Epithelial cell of prostate (primary cell): Measurements from ENCODE around the gene ACHE.
"Not testable (repeated sequence)": the region's sequence is repeated elsewhere in the genome, so short reads cannot be mapped to it uniquely, and the experiment has no call there.

Experiments
- DNase-seq: peaks from one replicate; pipeline ENCODE4 v3.0.0-alpha.2; 2011; ENCODE audit warnings: low read depth, low spot score
- H3K27ac ChIP-seq: fragments of 450-650 bp; 2 replicates; pipeline ENCODE4 v1.5.1; 2017; ENCODE audit warnings: mild to moderate bottlenecking

Gene ACHE

DNA sequence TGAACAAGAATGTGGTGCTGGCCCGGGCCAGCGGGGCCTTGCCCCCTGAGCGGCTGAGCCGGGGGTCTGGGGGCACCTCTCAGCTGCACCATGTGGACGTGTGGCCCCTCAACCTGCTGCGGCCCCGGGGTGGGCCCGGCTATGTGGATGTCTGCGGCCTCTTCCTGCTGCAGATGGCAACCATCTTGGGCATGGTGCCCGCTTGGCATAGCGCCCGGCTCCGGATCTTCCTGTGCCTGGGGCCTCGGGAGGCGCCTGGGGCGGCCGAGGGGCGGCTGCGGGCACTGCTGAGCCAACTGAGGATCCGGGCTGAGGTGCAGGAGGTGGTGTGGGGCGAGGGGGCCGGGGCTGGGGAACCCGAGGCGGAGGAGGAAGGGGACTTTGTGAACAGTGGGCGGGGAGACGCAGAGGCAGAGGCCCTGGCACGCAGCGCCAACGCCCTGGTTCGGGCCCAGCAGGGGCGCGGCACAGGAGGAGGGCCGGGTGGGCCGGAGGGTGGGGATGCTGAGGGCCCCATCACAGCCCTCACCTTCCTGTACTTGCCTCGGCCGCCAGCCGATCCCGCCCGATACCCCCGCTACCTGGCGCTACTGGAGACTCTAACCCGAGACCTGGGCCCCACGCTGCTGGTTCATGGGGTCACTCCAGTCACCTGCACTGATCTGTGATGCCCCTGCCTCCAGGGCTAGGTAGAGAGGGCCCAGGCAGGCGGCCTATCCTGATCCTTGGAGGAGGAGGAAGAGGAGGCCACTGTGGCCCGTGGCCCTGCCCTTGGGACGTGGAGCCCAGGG, 29.6 kb downstream of the ACHE start:
- no peak for DNase-seq
- peak overlapping the region; percentile 99 for H3K27ac ChIP-seq

DNA sequence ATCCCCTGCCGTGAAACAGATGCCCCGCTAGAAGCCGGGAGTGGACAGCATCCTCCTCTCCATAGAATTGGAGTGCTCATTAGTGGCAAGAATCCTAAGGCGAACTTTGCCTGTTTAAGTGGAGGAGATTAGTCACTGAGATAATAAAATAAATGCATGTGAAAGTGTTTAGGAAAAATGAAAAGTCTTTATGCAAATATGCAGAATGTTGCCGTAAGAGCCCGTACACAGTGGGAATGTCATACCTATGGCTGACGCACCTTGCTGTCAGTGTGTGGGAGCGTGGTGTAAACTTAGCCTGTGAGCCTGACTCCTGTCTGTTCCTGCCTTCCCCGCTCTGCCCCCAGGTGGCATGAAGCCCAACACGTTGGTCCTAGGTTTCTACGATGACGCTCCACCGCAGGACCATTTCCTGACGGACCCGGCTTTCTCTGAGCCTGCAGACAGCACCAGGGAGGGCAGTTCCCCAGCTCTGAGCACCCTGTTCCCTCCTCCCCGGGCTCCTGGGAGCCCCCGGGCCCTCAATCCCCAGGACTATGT, 30.2 kb downstream of the ACHE start:
- peak; percentile 95 for DNase-seq
- H3K27ac ChIP-seq, result peak overlapping the region; percentile 99

DNA sequence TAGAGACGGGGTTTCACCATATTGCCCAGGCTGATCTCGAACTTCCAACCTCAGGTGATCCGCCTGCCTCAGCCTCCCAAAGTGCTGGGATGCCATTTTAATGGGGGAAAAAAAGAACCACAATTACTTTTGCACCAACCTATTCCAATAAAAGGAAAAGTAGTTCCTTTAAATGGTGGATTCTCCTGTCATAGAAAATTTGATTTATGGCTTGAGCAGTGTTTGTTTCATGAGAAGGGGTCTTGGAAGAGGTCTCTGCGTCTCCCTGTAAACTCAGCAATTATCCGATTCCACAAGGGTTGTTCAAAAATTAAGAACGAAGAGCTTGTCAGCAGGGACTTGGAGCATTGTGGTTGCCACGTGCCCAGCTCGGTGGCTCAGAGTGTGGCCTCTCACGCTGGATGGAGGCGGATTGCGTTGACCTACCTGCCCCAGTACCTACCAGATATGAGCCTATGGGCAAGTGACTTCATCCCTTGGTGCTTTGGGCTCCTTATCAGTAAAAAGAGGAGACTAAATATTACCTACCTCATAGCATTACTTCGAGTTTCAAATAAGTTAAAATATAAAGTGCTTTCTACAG, 31.3 kb downstream of the ACHE start:
- H3K27ac ChIP-seq, result no peak overlapping the region

DNA sequence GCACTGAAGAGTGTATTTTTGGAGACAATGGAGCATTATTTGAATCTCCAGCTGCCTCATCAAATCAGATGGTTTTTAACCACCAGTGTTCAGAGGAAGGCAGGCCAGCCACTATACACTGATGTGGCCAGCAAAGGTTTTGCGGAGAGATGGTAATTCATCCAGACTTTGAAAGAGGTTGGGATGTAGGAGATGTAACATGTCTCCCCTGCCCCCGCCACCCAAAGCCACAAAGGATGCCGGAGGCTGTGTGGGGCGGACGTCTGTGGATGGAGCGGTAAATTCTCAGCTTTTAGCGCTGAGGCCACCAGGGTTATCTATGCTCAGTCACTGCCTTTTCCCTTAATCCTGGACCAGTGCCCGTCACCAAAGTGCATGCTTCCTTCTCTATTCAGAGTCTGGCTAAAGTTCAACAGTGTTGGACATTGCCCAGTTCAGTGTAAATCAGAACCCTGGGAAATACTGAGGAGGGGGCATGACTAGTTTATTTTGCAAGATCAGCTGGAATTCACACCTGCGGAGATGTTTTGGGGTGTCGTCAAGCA, 32.2 kb downstream of the ACHE start:
- DNase-seq, result no peak

More for the DNA sequence above, 31.3 kb downstream of the ACHE start:
- no peak for DNase-seq

DNA sequence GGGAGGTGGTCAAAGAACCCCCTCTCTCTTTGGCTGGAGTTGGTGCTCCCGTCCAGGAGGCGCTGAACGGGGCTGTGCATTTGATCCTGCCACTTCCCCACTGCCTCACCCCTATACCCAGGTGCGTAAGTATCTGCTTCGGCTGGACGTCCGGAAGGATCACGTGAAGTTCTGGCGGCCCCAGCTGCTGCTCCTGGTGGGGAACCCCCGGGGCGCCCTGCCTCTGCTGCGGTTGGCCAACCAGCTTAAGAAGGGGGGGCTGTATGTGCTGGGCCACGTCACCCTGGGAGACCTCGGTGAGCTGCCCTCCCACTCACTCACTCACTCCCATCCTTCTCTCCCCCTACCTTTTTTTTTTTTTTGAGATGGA, 34.1 kb downstream of the ACHE start:
- no peak for DNase-seq

More for the DNA sequence above, 32.2 kb downstream of the ACHE start:
- no peak overlapping the region for H3K27ac ChIP-seq

DNA sequence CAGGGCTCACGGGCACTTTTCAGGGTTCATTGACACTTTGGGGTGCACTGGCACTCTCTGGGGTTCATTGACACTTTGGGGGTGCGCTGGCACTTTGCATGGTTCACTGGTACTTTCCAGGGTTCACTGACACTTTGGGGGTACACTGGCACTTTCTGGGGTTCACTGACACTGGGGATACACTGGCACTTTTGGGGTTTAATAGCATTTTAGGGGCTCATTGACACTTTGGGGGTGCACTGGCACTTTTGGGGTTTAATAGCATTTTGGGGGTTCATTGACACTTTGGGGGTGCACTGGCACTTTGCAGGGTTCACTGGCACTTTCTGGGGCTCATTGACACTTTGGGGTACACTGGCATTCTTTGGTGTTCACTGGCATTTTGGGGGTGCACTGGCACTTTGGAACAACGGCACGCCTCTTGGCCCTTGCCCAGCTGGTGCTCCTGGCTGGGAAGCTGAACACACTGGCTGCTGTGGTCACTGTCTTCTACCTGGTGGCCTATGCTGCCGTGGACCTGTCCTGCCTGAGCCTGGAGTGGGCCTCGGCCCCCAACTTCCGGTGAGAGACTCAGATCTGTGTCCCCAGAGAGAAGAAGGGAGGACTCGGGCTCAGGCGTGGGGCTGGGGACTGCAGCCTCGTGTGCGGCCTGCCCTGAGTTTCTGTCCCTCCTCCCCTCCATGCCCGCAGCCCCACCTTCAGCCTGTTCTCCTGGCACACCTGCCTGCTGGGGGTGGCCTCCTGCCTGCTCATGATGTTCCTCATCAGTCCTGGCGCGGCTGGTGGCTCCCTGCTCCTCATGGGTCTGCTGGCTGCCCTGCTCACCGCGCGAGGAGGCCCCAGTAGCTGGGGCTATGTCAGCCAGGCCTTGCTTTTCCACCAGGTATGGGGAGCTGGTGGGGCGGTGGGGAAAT, 34.7 kb downstream of the ACHE start:
- H3K27ac ChIP-seq, result no peak overlapping the region
- no peak for DNase-seq

More for the DNA sequence above, 34.1 kb downstream of the ACHE start:
- no peak overlapping the region for H3K27ac ChIP-seq

DNA sequence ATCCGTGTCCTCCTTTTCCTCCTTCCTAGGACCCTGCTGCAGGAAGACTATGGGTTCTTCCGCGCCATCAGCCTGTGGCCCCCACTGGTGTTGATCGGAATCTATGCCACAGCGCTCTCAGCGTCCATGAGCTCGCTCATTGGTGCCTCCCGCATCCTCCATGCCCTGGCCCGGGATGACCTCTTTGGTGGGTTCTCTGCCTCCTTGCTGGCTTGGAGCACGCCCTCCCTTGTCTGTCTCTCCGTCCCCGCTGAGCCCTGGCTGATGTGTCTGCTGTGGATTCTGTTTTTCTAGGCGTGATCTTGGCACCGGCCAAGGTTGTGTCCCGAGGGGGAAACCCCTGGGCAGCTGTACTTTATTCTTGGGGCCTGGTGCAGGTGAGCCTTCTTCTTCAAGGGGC, 35.8 kb downstream of the ACHE start:
- no peak overlapping the region for H3K27ac ChIP-seq
- no peak for DNase-seq

DNA sequence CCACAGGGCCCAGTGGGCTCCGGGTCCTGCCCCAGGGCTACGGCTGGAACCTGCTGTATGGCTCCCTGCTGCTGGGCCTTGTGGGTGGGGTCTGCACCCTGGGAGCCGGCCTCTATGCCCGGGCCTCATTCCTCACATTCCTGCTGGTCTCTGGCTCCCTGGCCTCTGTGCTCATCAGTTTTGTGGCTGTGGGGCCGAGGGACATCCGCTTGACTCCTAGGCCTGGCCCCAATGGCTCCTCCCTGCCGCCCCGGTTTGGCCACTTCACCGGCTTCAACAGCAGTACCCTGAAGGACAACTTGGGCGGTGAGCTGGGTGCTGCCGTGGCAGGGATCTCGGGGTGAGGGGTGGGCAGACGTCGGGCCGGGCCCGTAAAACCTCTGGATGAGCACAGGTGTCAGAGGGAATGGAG, 38.8 kb downstream of the ACHE start:
- DNase-seq, result no peak
- no peak overlapping the region for H3K27ac ChIP-seq

DNA sequence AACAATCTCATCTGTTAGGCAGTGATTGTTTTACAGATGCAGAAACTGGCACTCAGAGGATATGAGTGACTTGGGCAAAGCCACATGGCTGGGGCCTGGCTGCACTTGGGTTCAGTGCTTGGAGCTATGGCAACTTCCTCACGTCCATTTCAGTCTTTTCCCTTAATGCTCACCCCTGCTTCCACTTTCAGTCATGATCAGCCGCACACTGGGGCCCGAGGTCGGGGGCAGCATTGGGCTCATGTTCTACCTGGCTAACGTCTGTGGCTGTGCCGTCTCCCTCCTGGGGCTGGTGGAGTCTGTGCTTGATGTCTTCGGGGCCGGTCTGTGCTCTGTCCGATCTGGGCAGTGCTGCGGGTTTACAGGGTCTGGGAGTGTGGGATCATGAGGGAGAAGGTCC, 40.2 kb downstream of the ACHE start:
- no peak for DNase-seq
- no peak overlapping the region for H3K27ac ChIP-seq

DNA sequence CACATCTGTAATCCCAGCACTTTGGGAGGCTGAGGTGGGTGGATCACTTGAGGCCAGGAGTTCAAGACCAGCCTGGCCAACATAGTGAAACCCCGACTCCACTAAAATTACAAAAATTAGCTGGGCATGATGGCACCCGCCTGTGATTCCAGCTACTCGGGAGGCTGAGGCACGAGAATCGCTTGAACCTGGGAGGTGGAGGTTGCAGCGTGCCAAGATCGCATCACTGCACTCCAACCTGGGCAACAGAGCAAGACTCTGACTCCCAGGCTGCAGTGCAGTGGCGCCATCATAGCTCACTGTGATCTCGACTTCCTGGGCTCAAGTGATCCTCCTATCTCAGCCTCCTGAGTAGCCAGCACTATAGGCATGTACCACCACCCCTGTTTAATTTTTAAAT, 40.8 kb downstream of the ACHE start:
- not testable (repeated sequence) for DNase-seq, H3K27ac ChIP-seq

DNA sequence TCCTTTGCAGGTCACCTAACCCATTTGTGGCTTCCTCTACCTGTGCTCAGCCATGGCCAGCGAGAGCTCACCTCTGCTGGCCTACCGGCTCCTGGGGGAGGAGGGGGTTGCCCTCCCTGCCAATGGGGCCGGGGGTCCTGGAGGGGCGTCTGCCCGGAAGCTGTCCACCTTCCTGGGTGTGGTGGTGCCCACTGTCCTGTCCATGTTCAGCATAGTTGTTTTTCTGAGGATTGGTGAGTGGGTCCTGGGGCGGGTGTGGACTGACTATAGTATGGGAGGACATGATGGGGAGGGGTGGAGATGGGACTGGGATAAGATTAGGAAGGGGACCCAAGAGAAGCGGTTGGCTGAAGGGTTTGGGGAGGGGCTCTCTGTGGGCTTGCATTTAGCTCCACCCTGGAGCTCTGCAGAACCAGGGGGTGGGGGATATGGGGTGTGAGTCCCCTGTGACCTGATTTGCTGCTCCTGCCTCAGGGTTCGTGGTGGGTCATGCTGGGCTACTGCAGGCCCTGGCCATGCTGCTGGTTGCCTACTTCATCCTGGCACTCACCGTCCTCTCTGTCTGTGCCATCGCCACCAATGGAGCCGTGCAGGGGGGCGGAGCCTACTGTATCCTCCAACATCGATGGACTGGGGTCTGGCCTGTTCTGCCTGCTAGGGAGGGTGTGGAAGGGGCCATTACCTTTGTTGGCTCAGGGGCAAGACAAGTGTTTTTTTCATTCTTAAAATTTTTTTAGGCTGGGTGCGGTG, 41.4 kb downstream of the ACHE start:
- no peak overlapping the region for H3K27ac ChIP-seq
- no peak for DNase-seq

DNA sequence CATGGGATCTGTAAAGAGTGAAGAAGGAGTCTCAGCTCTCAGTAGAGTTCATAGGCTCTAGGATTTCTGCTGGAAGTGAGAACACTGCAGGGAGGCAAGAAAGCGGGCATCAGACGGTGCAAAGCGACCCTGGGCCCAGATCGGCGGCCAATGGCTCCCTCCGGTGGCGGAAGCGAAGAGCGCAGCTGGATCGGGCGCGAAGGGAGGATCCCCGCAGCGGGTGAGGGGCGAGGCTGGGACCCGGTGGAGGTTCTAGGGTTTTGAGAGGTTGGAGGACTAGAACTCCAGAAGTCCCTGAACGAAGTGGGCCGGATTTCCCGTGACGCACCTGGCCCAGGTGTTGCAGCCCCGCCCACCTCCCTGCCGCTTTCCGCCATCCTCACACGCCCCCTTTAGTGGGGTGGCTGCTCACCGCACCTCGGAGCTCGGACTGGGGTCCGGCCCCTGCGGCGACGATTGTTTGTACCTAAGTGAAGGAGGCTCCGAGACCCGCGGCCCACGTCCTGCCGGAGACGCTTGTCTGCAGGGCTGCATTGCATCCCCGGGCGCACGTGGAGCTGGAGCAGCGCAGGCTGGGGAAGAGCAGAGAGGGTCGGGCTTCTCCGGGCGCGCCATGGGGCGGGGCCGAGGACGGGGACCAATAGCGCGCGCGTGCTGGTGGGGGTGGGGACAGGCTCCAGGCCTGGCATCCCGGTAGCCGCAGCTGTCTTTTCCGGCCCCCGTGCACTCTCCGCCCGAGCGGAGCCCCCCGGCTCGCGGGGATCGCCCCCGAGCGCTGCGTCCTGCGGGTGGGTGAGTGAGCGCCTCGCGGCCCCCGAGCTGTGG, 43.4 kb downstream of the ACHE start, which contains the start of gene SLC12A9:
Gene SLC12A9 (plus strand): TSS at position 666 of the 825 bp plus-strand sequence. CDS start 1,485 bp downstream, outside the sequence.
- H3K27ac ChIP-seq, result peak within 1 kb of the TSS; percentile 38
- no peak for DNase-seq

DNA sequence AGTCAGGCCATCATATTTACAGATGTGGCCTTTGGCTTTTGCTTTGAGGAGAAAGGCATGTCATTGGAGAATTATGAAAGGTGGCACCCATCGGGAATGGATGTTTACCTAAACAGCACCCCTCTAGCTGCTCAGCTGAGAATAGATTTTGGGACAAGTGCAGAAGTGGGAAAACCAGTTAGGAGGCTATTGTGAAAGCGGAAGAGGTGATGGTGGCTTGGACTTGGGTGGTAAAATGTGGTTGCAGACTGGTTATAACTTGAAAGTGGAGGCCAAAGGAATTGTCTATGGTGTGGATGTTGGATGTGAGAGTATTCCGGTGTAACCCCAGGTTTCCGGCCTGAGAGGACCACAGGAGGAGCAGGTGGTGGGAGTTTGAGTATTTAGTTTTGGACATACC, 48.3 kb downstream of the ACHE start:
- DNase-seq, result no peak
- H3K27ac ChIP-seq, result no peak overlapping the region

DNA sequence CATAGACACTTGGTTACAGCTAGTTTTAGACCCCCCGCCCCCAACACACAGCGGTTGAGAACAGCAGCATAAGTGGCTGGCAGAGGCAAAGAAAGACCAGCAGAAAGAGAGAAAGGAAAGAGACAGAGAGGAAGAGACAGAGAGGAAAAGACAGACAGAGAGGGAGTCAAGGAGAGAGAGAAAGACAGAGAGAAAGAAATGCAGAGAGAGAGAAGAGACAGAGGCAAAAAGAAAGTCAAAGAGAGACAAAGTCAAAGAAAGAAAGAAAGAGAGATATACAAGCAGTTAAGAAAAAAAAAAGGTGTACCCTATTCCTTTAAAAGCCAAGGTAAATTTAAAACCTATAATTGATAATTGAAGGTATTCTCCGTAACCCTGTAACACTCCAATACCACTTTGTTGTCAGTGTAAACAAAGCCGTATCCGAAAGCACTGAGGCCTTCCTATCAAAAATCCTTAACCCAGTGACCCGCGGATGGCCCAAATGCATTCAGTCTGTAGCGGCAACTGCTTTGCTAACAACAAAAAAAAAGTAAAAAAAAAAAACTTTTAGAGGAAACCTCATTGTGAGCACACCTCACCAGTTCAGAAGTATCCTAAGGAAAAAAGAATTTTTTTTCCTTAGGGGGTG, 55.1 kb downstream of the ACHE start:
- DNase-seq, result no peak
- H3K27ac ChIP-seq, result no peak overlapping the region
